ENCODE results near the gene NFKBIA. TPM values are rescaled to one million over a fixed set of nuclear protein-coding genes. Genes with fewer than 3 reads are reported as not detected.
A peak's percentile ranks its signal among the peaks of the same experiment; 100 is the strongest.

Gene NFKBIA
- total RNA-seq, 5 donors from 2014 or later (not counting 1 experiment from before 2014, with no cell fraction given), result 129 to 1,245 (median 169) TPM

DNA sequence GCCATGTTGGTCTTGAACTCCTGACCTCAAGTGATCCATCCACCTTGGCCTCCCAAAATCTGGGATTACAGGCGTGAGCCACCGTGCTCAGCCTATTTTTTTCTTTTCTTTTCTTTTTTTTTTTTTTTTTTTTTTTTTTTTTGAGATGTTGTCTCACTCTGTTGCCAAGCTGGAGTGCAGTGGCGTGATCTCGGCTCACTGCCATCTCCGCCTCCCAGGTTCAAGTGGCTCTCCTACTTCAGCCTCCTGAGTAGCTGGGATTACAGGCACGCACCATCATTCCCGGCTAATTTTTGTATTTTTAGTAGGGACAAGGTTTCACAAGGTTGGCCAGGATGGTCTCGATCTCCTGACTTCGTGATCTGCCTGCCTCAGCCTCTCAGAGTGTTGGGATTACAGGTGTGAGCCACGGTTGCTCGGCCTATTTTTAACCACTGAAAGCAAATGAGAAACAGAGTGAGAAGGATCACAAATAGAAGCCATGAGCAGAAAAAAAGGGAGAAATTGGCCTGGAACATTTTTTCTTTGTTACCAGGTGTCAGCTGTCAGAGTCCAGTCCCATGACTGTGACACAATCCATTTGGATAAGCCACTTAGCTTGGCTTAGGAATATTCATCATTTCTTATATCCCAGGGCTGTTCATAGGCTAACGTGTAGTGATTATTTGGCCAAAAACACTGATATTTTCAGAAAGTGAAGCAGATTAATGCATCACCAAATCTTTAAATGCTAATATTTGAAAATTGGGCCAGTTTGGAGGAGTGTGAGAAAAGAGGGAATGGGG is 7.9 kb upstream of the NFKBIA start:
- H3K4me3 Mint-ChIP-seq, result no peak overlapping the region
- CTCF ChIA-PET, result interaction anchor here (0.6 to 8.8 kb wide), 11 partner anchors 7 to 737 kb away, joined by 3 to 127 read pairs (median 5); partner anchors contain the start of genes NFKBIA (in 1 of the 2) and PSMA6 (in 1 of the 2)
- no peak overlapping the region for H3K27ac ChIP-seq (ENCODE audit: low read length)

DNA sequence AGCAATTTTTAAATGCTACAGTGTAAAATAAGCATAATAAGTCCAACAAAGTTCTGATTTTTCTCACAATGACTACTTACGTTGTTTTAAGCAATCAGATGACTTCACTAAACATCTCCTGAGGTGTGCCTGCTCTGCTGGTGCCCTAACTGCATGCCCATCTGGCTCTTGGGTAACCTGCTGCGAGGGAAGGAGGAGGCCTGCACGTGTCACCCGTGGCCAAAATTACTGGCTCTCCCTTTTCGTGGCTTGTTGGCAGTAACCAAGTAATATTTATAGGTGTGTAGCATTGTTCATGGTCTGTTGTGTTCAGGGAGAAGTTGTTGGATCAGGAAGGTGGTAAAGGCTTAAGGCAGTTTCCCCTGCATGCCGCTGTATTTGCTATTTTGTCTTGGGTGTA is 6.3 kb upstream of the NFKBIA start:
- 82% methylated on average over 5 of the region's 6 CpGs for WGBS (ENCODE audit: insufficient coverage)
- POLR2A ChIA-PET, result interaction anchor here in 1 of 2 donors (0.6 kb wide), 1 partner anchor 420 kb away, joined by 3 read pairs; no protein-coding TSS in a partner anchor
- Histone ChIP-seq H3K4me1 (ENCODE audit: control insufficient read depth in 1 of 2, extremely low read depth in 1 of 2, insufficient read depth in 2 of 2, low read length in 2 of 2) (peaks cover 8 to 15% of the 10 kb centered on the region in 2 experiments), H3K4me3 (ENCODE audit: control insufficient read depth in 1 of 2, extremely low read depth in 1 of 2, low read length in 1 of 2) (no peak overlapping the region), H3K27ac (ENCODE audit: low read length) (no peak overlapping the region), H3K27me3 (replicated peaks in 1 of 2; ENCODE audit: control insufficient read depth in 2 of 2, extremely low read depth in 1 of 2, insufficient read depth in 2 of 2, low read length in 1 of 2) (no peaks in the 10 kb centered on the region), H3K9me3 (no peaks in the 10 kb centered on the region), H3K36me3 (ENCODE audit: control insufficient read depth in 2 of 2, extremely low read depth in 1 of 2, insufficient read depth in 1 of 2, low read length in 1 of 2) (no peaks in the 10 kb centered on the region)
- H3K9me3 Mint-ChIP-seq, result no peaks in the 10 kb centered on the region
- H3K4me3 Mint-ChIP-seq, result no peak overlapping the region
- no peaks in the 10 kb centered on the region for H3K27me3 Mint-ChIP-seq
- CTCF ChIA-PET, result interaction anchor here (0.7 to 8.8 kb wide), 9 partner anchors 10 to 269 kb away, joined by 3 to 127 read pairs (median 4); no protein-coding TSS in a partner anchor
- peaks cover 30 to 42% (median 38%) of the 10 kb centered on the region in 3 donors for H3K4me1 Mint-ChIP-seq
- H3K27ac Mint-ChIP-seq, result peak overlapping the region in 1 of 2 donors; percentile 39
- DNase-seq (no peak), ATAC-seq (replicated peaks in 1 of 4) (no peak)
- H3K36me3 Mint-ChIP-seq, result no peaks in the 10 kb centered on the region

More for the DNA sequence above, 7.9 kb upstream of the NFKBIA start:
- no peaks in the 10 kb centered on the region for H3K36me3 Mint-ChIP-seq
- H3K4me3 ChIP-seq (ENCODE audit: control insufficient read depth in 1 of 2, extremely low read depth in 1 of 2, low read length in 1 of 2), result no peak overlapping the region
- DNase-seq (no peak), ATAC-seq (replicated peaks in 1 of 4) (no peak)
- peaks cover 17 to 30% of the 10 kb centered on the region in 2 experiments for H3K4me1 ChIP-seq (ENCODE audit: control insufficient read depth in 1 of 2, extremely low read depth in 1 of 2, insufficient read depth in 2 of 2, low read length in 2 of 2)
- H3K9me3 ChIP-seq, result no peaks in the 10 kb centered on the region
- H3K36me3 ChIP-seq (ENCODE audit: control insufficient read depth in 2 of 2, extremely low read depth in 1 of 2, insufficient read depth in 1 of 2, low read length in 1 of 2), result no peaks in the 10 kb centered on the region
- POLR2A ChIA-PET, result interaction anchor here (0.7 to 7.3 kb wide), 2 partner anchors 9 to 330 kb away, joined by 6 to 242 read pairs; partner anchors contain the start of gene NFKBIA (in 1 of the 2)
- H3K9me3 Mint-ChIP-seq, result no peaks in the 10 kb centered on the region
- H3K27me3 ChIP-seq (replicated peaks in 1 of 2; ENCODE audit: control insufficient read depth in 2 of 2, extremely low read depth in 1 of 2, insufficient read depth in 2 of 2, low read length in 1 of 2), result no peaks in the 10 kb centered on the region
- no peaks in the 10 kb centered on the region for H3K27me3 Mint-ChIP-seq
- peaks cover 33 to 44% (median 40%) of the 10 kb centered on the region in 3 donors for H3K4me1 Mint-ChIP-seq
- H3K27ac Mint-ChIP-seq, result no peak overlapping the region
- WGBS (ENCODE audit: insufficient coverage), result no CpG with 5 or more reads among the region's 12 CpGs

DNA sequence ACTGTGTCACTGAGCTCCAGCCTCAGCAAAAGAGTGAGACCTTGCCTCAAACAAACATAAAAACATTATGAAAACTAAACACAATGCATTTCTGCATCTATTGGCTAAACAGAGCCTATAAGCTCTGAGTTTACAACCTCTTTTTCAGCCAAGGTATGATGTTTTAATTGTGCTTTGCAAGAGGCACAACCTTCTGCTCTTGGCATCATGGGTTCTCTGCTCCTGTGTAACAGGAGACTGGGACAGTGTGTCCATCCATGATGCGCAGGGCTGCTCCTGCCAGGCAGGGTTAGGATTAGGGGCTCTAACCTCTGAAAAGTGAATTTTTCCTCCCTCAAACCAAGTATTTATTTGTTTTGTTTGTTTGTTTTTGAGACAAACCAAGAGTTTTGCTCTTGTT is 5.0 kb upstream of the NFKBIA start:
- DNase-seq (no peak), ATAC-seq (replicated peaks in 1 of 4) (no peak)
- CTCF ChIA-PET, result interaction anchor here (0.6 to 3.1 kb wide), 12 partner anchors 10 to 600 kb away, joined by 3 to 21 read pairs (median 3); partner anchors contain the start of gene PSMA6 (in 1 of the 2)
- H3K27ac ChIP-seq (ENCODE audit: low read length), result no peak overlapping the region
- no peaks in the 10 kb centered on the region for H3K27me3 ChIP-seq (replicated peaks in 1 of 2; ENCODE audit: control insufficient read depth in 2 of 2, extremely low read depth in 1 of 2, insufficient read depth in 2 of 2, low read length in 1 of 2)
- no peak overlapping the region for H3K4me3 ChIP-seq (ENCODE audit: control insufficient read depth in 1 of 2, extremely low read depth in 1 of 2, low read length in 1 of 2)
- H3K9me3 Mint-ChIP-seq, result no peaks in the 10 kb centered on the region
- WGBS (ENCODE audit: insufficient coverage), result no CpG with 5 or more reads among the region's 1 CpG
- peaks cover 31 to 37% (median 35%) of the 10 kb centered on the region in 3 donors for H3K4me1 Mint-ChIP-seq
- no peak overlapping the region for H3K4me3 Mint-ChIP-seq
- no peak overlapping the region for H3K27ac Mint-ChIP-seq
- H3K27me3 Mint-ChIP-seq, result no peaks in the 10 kb centered on the region
- POLR2A ChIA-PET, result interaction anchor here in 1 of 2 donors (0.7 kb wide), 1 partner anchor 268 kb away, joined by 5 read pairs; no protein-coding TSS in a partner anchor
- peaks cover 9 to 18% of the 10 kb centered on the region in 2 experiments for H3K4me1 ChIP-seq (ENCODE audit: control insufficient read depth in 1 of 2, extremely low read depth in 1 of 2, insufficient read depth in 2 of 2, low read length in 2 of 2)
- H3K36me3 ChIP-seq (ENCODE audit: control insufficient read depth in 2 of 2, extremely low read depth in 1 of 2, insufficient read depth in 1 of 2, low read length in 1 of 2), result no peaks in the 10 kb centered on the region
- H3K9me3 ChIP-seq, result no peaks in the 10 kb centered on the region
- H3K36me3 Mint-ChIP-seq, result no peaks in the 10 kb centered on the region

DNA sequence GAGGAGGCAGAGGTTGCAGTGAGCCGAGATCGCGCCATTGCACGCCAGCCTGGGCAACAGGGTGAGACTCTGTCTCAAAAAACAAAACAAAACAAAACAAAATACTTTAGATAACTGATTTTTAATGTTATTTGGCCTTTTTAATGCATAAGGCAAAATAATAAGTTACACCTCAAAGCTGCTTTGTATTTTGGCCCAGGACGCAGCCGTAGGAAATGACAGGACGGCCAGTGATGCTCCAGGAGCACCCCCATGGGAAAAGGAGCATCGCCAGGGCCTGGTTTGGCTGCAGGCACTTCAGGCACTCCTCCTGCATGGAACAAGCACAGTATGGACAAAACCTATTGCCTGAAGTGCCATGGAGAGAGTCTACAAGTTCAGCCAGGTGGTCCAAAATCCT is 3.5 kb upstream of the NFKBIA start:
- ChIA-PET POLR2A (no interaction called here), CTCF (interaction anchor here (0.7 to 3.1 kb wide), 5 partner anchors 9 to 266 kb away, joined by 3 to 21 read pairs (median 4); no protein-coding TSS in a partner anchor)
- H3K36me3 Mint-ChIP-seq, result peaks cover 7% of the 10 kb centered on the region
- no peaks in the 10 kb centered on the region for H3K27me3 Mint-ChIP-seq
- no peak overlapping the region for H3K4me3 Mint-ChIP-seq
- H3K36me3 ChIP-seq (ENCODE audit: control insufficient read depth in 2 of 2, extremely low read depth in 1 of 2, insufficient read depth in 1 of 2, low read length in 1 of 2), result peaks cover 0 to 6% of the 10 kb centered on the region in 2 donors
- no peaks in the 10 kb centered on the region for H3K27me3 ChIP-seq (replicated peaks in 1 of 2; ENCODE audit: control insufficient read depth in 2 of 2, extremely low read depth in 1 of 2, insufficient read depth in 2 of 2, low read length in 1 of 2)
- WGBS (ENCODE audit: insufficient coverage), result 95% methylated on average over 4 of the region's 8 CpGs
- H3K4me1 Mint-ChIP-seq, result peaks cover 32 to 33% (median 33%) of the 10 kb centered on the region in 3 donors
- H3K27ac Mint-ChIP-seq, result no peak overlapping the region
- peaks cover 12 to 18% of the 10 kb centered on the region in 2 experiments for H3K4me1 ChIP-seq (ENCODE audit: control insufficient read depth in 1 of 2, extremely low read depth in 1 of 2, insufficient read depth in 2 of 2, low read length in 2 of 2)
- H3K9me3 Mint-ChIP-seq, result no peaks in the 10 kb centered on the region
- ATAC-seq (replicated peaks in 1 of 4), result no peak
- H3K9me3 ChIP-seq, result no peaks in the 10 kb centered on the region
- H3K27ac ChIP-seq (ENCODE audit: low read length), result no peak overlapping the region
- DNase-seq, result no peak
- no peak overlapping the region for H3K4me3 ChIP-seq (ENCODE audit: control insufficient read depth in 1 of 2, extremely low read depth in 1 of 2, low read length in 1 of 2)

DNA sequence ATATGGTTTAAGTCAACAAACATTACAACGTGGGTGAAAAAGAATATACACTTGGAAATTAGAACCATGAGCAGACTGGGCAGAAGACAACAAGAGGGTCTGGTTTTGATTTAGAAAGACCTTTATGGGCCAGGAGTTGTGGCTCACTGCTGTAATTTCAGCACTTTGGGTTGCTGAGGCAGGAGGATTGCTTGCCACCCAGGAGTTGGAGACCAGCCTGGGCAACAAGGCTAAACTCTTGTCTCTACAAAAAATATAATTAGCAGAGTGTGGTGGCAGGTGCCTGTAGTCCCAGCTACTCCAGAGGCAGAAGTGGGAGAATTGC is 2.7 kb upstream of the NFKBIA start:
- Histone ChIP-seq H3K9me3 (no peaks in the 10 kb centered on the region), H3K27ac (ENCODE audit: low read length) (no peak overlapping the region), H3K4me3 (ENCODE audit: control insufficient read depth in 1 of 2, extremely low read depth in 1 of 2, low read length in 1 of 2) (no peak overlapping the region), H3K4me1 (ENCODE audit: control insufficient read depth in 1 of 2, extremely low read depth in 1 of 2, insufficient read depth in 2 of 2, low read length in 2 of 2) (peaks cover 20 to 25% of the 10 kb centered on the region in 2 experiments), H3K36me3 (ENCODE audit: control insufficient read depth in 2 of 2, extremely low read depth in 1 of 2, insufficient read depth in 1 of 2, low read length in 1 of 2) (peaks cover 5 to 14% of the 10 kb centered on the region in 2 donors), H3K27me3 (replicated peaks in 1 of 2; ENCODE audit: control insufficient read depth in 2 of 2, extremely low read depth in 1 of 2, insufficient read depth in 2 of 2, low read length in 1 of 2) (no peaks in the 10 kb centered on the region)
- Mint-ChIP-seq H3K36me3 (peaks cover 15% of the 10 kb centered on the region), H3K4me1 (peaks cover 36 to 37% (median 36%) of the 10 kb centered on the region in 3 donors), H3K27me3 (no peaks in the 10 kb centered on the region), H3K27ac (no peak overlapping the region), H3K4me3 (no peak overlapping the region), H3K9me3 (no peaks in the 10 kb centered on the region)
- DNase-seq (no peak), ATAC-seq (replicated peaks in 1 of 4) (no peak)
- ChIA-PET CTCF (interaction anchor here (0.7 to 3.1 kb wide), 4 partner anchors 9 to 266 kb away, joined by 3 to 21 read pairs (median 4); no protein-coding TSS in a partner anchor), POLR2A (no interaction called here)
- WGBS (ENCODE audit: insufficient coverage), result no CpG with 5 or more reads among the region's 1 CpG

All from T-cell (primary cell).